ENCODE results near the gene RSL1D1.
"Not testable (repeated sequence)": the region's sequence is repeated elsewhere in the genome, so short reads cannot be mapped to it uniquely, and the experiment has no call there.

The RSL1D1 gene

DNA sequence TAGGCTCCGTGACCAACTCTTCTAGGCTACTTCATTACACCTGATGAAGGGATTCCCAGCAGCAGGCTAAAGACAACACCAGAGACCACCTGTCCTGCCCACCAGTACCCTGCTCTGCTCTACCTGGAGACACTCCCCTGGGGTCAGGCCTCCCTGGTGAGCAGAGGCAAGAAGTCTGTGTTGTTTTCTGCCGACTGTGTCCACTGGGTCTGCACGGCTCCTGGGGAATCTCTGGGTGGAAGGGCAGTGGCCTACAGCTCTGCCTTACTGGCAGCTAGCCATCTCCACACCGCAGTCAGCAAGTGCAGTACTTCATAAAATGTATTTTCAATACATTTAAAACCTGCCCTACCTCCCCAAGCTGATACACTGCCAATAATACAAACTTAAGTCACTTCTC lies 6.8 kb downstream of the RSL1D1 start:
- DNase-seq = no peak

DNA sequence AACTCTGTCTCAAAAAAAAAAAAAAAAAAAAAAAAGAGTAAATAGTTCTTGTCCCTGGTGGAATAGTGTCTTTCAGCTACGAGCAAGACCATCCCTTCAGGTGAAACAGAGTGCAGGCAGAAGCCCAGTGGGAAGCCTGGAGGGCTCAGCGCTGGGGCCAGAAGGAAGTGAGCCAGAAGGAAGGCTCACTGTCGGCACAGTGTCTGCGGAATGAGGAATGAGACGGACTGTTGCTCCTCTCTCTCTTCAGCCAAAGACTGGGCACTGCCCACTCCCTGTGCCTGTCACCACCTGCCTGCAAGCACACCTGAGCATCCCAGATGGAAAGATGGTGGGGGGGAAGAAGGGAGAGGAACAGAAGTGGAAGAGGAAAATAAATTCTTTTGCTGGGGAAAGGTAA lies 7.5 kb downstream of the RSL1D1 start:
- no peak for DNase-seq

DNA sequence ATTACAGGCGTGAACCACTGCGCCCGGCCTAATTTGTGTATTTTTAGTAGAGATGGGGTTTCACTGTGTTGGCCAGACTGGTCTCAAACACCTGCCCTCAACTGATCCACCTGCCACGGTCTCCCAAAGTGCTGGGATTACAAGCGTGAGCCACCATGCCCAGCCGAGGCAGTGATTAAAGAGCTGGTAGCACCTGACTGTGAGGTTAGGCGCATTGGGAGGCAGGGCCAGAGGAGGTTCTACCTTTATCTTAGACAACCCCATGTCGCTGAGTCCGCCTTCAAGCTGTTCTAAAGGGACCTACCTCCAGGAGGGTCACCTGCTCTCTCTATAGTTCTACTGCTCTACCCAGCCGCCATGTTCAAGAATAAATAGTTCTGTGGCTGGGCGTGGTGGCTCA lies 8.1 kb downstream of the RSL1D1 start:
- DNase-seq = no peak

DNA sequence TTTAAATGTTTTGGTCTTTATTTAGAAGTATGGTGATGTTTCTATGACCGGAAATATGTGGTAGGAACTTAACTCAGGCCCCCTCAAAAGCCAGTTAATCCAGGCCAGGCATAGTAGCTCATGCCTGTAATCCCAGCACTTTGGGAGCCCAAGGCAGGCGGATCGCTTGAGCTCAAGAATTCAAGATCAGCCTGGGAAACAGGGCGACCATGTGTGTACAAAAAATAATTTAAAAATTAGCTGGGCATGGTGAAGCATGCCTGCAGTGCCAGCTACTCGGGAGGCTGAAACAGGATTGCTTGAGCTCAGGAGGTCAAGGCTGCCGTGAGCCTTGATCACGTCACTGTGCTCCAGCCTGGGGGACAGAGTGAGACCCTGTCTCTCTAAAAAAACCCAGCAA lies 10.3 kb downstream of the RSL1D1 start:
- DNase-seq = no peak

DNA sequence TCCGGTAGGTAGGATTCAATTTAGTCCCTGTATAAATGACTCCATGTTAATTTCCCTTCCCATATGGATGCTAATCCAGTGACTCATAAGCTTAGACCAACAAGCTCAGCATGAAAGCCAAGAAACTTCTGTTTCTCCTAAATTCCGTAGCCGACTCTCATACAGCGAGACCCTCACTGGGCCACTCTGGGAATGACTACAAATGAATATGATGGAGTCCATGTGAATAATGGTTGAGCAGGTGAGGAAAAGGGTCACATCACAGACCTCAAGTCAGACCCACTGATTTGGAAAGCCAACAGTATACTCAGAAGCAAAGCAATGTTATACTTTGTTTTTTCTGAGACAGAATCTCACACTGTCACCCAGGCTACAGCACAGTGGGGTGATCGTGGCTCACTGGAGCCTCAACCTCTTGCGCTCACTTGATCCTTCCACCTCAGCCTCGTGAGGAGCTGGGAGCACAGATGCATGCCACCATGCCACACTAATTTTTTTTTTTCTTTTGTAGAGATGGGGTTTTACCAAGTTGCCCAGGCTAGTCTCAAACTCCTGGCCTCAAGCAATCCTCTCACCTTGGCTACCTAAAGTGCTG lies 14.6 kb downstream of the RSL1D1 start:
- DNase-seq = no peak

DNA sequence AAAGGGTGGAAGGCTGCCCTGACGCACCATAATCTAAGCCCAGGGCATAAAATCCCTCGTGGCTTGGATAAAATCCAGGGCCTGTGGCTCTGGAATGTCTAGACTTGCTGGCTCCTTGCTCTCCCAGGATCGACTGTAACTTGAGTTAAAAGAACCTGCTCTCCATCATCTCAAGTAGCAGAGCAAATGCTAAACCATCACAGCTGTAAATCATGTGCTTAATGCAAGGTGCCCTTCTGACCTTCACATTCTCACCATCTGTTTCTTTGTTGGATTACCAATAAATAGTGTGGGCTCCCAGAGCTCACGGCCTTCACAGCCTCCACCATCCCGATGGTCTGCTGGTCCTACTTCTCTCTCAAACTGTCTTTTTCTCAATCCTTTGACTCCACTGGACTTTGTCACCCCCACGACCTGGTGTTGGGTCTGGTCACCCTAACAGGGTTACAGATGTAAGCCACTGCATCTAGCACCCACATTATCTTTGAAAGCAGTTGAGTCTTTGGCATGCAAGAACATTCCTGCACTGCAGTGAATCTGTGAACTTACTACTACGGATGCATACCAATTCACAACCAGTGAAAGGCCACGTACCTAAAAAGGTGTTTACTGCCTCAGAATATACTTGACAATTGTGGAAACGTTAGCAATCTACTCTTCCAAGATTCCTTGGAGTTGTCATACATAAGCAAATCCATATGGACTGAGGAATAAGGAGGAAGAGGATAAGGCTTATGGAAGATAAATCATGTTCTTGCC lies 15.3 kb downstream of the RSL1D1 start:
- DNase-seq = no peak

DNA sequence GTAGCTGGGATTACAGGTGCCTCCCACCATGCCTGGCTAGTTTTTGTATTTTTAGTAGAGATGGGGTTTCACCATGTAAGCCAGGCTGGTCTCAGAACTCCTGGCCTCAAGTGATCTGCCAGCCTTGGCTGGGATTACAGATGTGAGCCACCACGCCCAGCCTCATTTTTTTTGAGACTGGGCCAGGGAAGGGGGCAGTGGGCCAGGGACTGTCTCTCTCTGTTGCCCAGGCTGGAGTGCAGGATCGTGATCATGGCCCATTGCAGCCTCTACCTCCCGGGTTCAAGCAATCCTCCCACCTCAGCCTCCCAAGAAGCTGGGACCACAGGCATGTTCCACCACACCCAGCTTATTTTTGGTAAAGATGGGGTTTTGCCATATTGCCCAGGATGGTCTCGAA lies 16.0 kb downstream of the RSL1D1 start:
- no peak for DNase-seq

DNA sequence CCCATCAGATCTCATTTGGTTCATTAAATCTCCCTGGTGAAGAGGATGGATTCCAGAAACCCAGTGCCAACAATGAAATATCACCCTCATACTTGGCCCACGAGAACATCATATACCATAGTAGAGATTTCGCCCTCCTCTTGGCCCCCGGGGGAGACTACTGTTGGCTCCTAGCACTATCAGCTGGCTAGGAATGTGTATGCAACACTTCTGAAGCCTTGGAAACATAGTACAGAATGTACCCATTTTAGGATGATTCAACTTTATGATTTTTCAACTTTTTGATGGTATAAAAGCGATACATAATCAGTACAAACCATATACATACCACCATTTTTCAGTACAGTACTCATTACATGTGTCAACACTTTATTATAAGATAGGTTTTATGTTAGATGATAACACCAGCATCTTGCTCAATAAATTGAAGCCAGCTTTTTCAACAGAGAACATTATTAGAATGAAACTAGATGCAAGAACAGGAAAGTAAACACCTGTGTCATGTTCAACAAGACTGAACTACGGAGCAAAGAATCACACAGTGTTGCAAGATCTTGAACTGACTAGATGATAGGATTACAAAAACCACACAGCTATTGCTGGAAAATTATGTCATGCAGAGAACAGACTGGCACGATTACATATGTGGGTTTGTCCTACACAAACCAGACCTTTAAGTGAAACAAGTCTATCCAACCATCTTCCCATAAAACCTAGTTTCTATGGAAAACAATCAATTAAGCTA lies 17.2 kb downstream of the RSL1D1 start:
- no peak for DNase-seq

DNA sequence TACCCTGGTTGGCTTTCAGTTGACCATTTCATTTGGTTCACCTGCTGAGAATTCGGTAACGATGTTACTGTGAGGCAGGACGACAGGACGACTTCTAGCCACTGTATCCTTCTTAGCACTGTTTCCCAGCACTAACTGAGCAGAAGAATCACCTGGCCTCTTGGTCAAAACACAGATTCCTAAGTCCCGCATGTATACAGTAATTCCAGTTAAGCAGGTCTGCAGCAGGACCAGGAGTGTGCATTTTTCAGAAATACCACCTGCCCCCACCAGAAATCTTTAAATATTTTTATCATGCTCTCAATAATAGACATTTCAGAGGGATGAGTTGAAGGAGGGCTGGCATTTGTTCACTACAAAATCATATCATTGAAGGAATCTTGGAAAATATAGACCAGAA lies 22.6 kb downstream of the RSL1D1 start:
- no peak for DNase-seq

DNA sequence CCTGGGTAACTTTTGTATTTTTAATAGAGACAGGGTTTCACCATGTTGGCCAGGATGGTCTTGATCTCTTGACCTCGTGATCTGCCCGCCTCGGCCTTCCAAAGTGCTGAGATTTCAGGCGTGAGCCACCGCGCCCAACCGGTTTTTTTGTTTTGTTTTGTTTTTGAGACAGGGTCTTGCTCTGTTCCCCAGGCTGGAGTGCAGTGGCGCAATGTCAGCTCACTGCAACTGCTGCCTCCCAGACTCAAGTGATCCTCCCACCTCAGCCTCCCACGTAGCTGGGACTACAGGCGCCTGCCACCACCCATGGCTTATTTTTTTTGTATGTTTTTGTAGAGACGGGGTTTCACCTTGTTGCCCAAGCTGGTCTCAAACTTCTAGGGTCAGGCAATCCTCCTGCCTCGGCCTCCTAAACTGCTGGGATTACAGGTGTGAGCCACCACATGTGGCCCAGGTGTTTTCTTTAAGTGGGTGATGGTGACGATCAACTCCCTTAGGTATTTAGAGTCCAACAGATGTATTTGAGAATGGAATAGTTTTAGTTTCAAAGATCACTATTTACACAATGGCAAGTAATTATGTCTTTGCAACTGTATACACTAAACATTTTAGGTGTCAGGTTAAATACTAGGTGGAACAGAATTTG lies 25.7 kb downstream of the RSL1D1 start:
- not testable (repeated sequence) for DNase-seq

DNA sequence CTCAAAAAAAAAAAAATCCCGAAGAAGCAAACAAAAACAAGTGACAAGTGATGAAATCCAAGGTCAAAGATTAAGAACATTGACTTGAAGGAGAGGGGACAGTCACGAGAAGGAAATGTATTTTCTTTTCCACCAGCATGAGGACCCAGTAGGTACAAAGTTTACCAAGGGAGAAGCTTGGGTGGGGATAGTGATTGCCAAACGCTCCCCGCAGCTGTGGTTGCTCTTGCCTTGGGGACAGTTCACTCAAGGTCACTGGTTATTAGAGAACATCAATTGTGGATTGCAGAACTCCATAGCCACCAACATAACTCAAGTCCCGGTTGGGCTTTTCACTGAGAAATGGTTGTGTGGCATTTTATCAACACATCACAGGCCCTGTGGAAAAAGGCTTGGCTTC lies 27.0 kb downstream of the RSL1D1 start:
- no peak for DNase-seq

DNA sequence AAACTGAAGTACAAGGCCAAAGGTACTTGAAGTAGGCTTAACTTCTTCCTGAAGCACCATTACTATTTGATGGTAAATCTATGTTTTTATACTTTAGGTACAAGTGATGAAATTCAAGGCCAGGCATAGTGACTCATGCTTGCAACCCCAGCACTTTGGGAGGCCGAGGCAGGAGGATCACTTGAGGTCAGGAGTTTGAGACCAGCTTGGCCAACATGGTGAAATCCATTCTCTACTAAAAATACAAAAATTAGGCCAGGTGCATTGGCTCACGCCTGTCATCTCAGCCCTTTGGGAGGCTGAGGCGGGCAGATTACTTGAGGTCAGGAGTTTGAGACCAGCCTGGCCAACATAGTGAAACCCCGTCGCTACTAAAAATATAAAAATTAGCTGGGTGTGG lies 27.7 kb downstream of the RSL1D1 start:
- not testable (repeated sequence) for DNase-seq

DNA sequence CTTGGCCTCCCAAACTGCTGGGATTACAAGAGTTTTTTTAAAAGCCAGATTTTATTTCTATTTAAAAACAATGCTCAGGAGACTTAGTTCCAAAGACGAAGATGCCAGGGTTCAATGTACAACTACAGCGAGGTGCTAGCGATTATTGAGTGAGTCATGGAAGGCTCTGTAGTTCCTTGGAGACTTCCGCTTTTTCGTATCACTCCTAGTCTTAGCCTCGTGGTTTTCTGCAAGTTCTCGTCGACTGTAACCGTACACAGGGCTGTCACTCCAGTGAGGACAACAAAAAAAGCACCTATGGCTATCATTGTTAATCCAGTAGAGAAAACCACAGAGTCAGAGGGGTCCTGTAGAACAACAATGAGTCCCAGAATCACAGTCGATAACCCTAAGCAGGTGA lies 31.5 kb downstream of the RSL1D1 start:
- no peak for DNase-seq

DNA sequence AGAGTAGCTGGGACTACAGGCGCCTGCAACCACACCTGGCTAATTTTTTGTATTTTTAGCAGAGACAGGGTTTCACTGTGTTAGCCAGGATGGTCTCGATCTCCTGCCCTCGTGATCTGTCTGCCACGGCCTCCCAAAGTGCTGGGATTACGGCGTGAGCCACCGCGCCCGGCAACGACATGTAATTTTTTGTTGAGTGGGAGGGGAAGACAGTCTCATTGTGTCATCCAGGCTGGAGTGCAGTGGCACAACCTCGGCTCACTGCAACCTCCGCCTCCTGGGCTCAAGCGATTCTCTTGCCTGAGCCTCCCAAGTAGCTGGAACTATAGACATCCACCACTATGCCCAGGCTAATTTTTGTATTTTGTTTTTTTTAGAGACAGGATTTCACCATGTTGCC lies 32.4 kb downstream of the RSL1D1 start:
- not testable (repeated sequence) for DNase-seq

DNA sequence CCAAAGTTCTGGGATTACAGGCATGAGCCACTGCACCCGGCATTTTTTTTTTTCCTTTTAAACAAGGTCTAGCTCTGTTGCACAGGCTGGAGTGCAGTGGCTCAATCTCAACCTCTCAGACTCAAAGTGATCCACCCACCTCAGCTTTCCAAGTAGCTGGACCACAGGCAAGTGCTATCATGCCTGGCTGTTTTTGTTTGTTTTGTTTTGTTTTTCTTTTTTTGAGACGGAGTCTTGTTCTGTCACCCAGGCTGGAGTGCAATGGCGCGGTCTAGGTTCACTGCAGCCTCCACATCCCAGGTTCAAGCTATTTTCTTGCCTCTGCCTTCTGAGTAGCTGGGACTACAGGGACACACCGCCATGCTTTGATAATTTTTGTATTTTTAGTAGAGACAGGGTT lies 35.2 kb downstream of the RSL1D1 start:
- no peak for DNase-seq

DNA sequence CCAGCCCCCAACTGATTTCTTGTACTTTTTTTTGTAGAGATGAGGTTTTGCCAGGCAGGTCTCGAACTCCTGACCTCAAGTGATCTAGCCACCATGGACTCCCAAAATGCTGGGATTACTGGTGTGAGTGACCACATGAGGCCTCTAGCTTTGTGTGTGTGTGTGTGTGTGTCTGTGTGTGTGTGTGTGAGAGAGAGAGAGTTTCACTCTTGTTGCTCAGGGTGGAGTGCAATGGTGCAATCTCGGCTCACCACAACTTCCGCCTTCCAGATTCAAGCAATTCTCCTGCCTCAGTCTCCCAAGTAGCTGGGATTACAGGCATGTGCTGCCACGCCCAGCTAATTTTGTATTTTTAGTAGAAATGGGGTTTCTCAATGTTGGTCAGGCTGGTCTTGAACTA lies 36.5 kb downstream of the RSL1D1 start:
- not testable (repeated sequence) for DNase-seq

DNA sequence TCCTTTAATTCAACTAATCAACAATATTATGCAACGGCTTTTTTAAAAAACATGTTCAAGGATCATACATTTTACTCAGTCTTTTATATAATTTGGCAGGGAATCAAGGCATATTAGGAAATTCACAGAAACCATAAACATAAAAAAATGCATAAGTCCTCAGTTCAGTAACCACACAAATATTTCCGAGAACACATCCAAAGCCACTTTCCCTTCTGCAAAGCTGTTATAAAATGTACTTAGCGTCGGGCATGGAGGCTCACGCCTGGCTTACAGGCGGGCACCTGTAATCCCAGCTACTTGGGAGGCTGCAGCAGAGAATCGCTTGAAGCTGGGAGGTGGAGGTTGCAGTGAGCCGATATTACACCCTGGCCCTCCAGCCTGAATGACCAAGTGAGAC lies 44.6 kb downstream of the RSL1D1 start:
- no peak for DNase-seq

DNA sequence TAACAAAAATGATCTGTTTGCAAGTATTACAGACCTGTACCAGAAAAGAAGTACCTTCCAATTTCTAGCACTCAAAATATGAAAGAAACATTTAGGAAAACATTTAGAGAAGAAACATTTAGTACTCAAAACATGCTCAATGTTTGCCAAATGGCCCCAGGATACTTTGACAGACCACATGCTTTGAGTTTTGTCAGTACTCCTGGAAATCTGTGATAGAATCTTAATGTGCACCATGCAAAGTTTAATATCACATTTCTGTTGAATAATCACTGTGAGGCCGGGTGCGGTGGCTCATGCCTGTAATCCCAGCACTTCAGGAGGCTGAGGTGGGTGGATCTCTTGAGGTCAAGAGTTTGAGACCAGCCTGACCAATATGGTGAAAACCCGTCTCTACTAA lies 45.8 kb downstream of the RSL1D1 start:
- DNase-seq = no peak

DNA sequence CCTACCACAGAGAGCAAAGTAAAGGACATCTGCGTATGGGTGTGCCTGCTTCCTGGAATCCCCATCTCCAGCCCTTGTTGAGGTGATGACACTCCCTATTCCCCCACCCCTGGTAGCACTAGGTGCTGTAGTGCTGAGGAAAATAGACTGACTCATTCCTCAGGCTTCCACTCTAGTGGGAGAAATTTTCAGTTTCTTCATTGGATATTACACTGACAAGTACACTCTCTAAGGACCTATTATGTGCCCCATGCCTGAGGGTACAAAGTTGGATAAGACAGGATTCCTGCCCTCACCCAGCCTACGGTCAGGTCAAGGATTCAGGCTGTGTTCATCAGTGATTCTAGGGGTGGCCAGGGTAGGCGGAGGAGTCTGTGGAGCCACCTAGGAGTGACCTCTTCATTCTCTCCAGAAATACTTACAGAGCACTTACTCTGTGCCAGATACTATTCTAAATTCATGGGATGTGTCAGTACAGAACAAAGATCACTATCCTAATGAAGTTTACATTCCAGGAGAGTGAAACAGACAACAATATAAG lies 49.8 kb downstream of the RSL1D1 start:
- no peak for DNase-seq

DNA sequence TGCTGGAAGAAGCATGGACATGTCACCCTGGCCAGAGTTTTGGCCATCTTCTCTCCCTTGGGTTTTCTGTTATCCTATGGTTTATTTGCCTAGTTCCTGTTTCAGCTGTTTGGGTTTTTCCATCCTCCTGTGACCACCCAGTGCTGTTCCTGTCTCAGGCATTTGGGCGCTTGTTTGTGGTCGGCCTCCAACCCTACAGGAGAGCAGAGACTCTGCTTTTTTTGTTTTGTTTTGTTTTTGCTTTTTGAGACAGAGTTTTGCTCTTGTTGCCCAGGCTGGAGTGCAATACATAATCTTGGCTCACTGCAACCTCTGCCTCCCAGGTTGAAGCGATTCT lies 51.0 kb downstream of the RSL1D1 start:
- DNase-seq = no peak

DNA sequence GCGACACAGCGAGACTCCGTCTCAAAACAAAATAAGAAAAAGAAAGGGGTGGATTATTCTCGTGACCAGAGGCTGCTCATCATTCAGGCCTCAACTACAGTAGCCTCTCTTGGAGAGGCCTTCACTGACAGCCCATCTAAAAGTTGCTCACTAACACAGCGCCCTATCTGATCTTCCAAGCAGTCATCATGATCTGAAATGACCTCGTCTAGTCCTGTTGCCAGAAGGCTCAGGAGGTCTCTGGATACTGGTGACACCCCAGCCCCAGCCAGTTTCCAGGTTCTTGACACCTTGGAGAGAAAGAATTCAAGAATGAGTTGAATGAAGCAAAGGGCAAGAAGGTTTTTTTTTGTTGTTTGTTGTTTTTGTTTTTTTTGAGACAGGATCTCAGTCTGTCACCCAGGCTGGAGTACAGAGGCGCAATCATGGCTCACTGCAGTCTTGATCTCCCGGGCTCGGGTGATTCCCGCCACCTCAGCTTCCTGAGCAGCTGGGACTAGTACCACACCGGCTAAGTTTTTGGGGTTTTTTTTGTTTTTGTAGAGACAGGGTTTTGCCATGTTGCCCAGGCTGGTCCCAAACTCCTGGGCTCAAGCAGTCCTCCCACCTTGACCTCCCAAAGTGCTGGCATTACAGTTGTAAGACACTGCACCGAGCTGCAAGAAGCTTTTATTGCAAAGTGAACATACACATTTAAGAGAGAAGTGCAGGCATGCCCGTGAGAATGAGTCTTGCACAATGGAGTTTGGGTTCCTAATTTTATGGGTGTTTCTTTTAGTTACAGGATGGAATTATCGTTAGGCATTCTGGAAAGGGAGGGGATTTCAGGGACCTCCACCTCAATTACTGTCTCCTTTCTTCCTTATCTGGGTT lies 51.6 kb downstream of the RSL1D1 start:
- DNase-seq = no peak

Data from nucleus accumbens (tissue), 56 donors.